Fibroblast of lung (primary cell): ENCODE data around the gene GPR176. TPM values are rescaled to one million over a fixed set of nuclear protein-coding genes. Genes with fewer than 3 reads are reported as not detected.

ENCODE experiments used
- DNase-seq, 2 donors: peaks; one replicate each; pipeline versions ENCODE4 v3.0.0 to v3.0.0-alpha.2; 2010; ENCODE audit warnings: low read depth in 2 of 2
- H2AFZ ChIP-seq: 2 replicates; pipeline ENCODE4 v1.5.1; 2012; ENCODE audit warnings: low read length, control low read depth, inconsistent platforms
- H3K27ac ChIP-seq: 2 replicates; pipeline ENCODE4 v1.5.1; 2011; ENCODE audit warnings: low read length, control low read depth; ENCODE audit not compliant: insufficient read depth
- H3K27me3 ChIP-seq: 2 replicates; pipeline ENCODE4 v1.5.1; 2011; ENCODE audit warnings: mild to moderate bottlenecking, low read length; ENCODE audit not compliant: control insufficient read depth, insufficient read depth
- H3K36me3 ChIP-seq: 2 replicates; pipeline ENCODE4 v1.5.1; 2011; ENCODE audit warnings: low read length; ENCODE audit not compliant: control insufficient read depth, insufficient read depth
- H3K4me1 ChIP-seq: 2 replicates; pipeline ENCODE4 v1.5.1; 2011; ENCODE audit warnings: low read length; ENCODE audit not compliant: control insufficient read depth, insufficient read depth; ENCODE audit errors: extremely low read depth
- H3K4me2 ChIP-seq: 2 replicates; pipeline ENCODE4 v1.5.1; 2011; ENCODE audit warnings: low read length, control low read depth; ENCODE audit not compliant: insufficient read depth; ENCODE audit errors: extremely low read depth
- H3K4me3 ChIP-seq, 4 experiments: fragments of 200-600 bp in 1 of 4; sonication (generic) in 1 of 4; replicated peaks in 1 of 4; 2 replicates each; pipeline ENCODE4 v1.5.1; 2011 to 2016; ENCODE audit warnings: low read length in 4 of 4, low read depth in 3 of 4, mild to moderate bottlenecking in 3 of 4, control low read depth in 2 of 4, inconsistent platforms in 1 of 4, mixed read lengths in 1 of 4; ENCODE audit not compliant: insufficient read depth in 1 of 4; ENCODE audit errors: control extremely low read depth in 1 of 4
- H3K79me2 ChIP-seq: 2 replicates; pipeline ENCODE4 v1.5.1; 2012; ENCODE audit warnings: mild to moderate bottlenecking, low read length, inconsistent platforms; ENCODE audit not compliant: control insufficient read depth, insufficient read depth
- H3K9ac ChIP-seq: 2 replicates; pipeline ENCODE4 v1.5.1; 2011; ENCODE audit warnings: mild to moderate bottlenecking, low read length, control low read depth; ENCODE audit not compliant: insufficient read depth
- H3K9me3 ChIP-seq: 2 replicates; pipeline ENCODE4 v1.5.1; 2012; ENCODE audit warnings: low read depth, low read length; ENCODE audit not compliant: control insufficient read depth, insufficient read depth
- H4K20me1 ChIP-seq: 2 replicates; pipeline ENCODE4 v1.5.1; 2011; ENCODE audit warnings: low read length; ENCODE audit not compliant: control insufficient read depth, insufficient read depth; ENCODE audit errors: extremely low read depth
- CTCF ChIP-seq, 2 donors: IDR thresholded peaks in 1 of 2; conservative IDR thresholded peaks in 1 of 2; 1 replicate in 1 of 2; 2 replicates in 1 of 2; pipeline ENCODE4 v1.5.1; 2011 to 2012; ENCODE audit warnings: low read length in 2 of 2, control low read depth in 1 of 2, inconsistent platforms in 1 of 2, low read depth in 1 of 2, mild to moderate bottlenecking in 1 of 2
- EZH2 ChIP-seq: IDR thresholded peaks from 2 replicates; pipeline ENCODE4 v1.5.1; 2012; ENCODE audit warnings: low read length, control low read depth, mild to moderate bottlenecking; ENCODE audit errors: missing control alignments
- polyA plus RNA-seq, 2 donors: library from polyadenylated mRNA; depleted of rRNA in 1 of 2; stranded (reverse) in 1 of 2; unstranded in 1 of 2; fragments of >200 nt; gene quantifications; 2 replicates each; pipeline ENCODE4 v1.2.1, GENCODE V29; 2011 to 2012; ENCODE audit warnings: missing spikeins in 1 of 2
- total RNA-seq: library from RNA; depleted of rRNA; stranded (reverse); fragments of >200 nt; gene quantifications from 2 replicates; pipeline ENCODE4 v1.2.1, GENCODE V29; 2014

The GPR176 gene
- total and polyA plus RNA-seq, 2 donors (not counting 1 experiment from before 2014, with no cell fraction given): 124 to 179 TPM

DNA sequence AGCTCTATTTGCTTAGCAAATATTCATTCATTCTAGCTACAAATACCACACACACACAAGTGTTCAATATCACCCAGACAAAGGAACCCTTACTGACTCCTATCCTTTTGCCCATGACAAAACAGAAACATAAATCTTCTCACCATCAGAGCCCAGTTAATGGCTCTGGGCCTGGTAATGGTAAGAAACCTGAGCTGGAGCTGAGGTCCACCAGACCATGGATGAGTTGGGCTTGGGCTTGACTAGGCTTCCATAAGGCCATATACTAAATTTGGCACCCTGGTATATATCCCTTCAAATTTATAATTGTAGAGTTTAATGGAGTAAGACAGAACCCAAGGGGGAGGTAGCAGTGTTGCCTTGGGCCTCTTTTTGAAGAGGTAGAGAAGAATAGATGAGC, 29.4 kb downstream of the GPR176 start:
- Histone ChIP-seq H3K9me3 (no peaks in the 10 kb centered on the region), H3K4me2 (no peak overlapping the region), H3K9ac (no peak overlapping the region), H3K79me2 (peaks cover 54% of the 10 kb centered on the region), H3K36me3 (peaks cover 2% of the 10 kb centered on the region), H3K4me1 (peaks cover 5% of the 10 kb centered on the region), H3K4me3 (no peak overlapping the region), H4K20me1 (no peaks in the 10 kb centered on the region), H3K27ac (no peak overlapping the region), H3K27me3 (no peaks in the 10 kb centered on the region), H2AFZ (no peak overlapping the region)
- DNase-seq: no peak
- no peak for TF ChIP-seq CTCF (conservative IDR thresholded peaks at IDR 0.05 in 1 of 2, IDR thresholded peaks at IDR 0.05 in 1 of 2; ENCODE audit: low read depth in 1 of 2, low read length in 2 of 2)

DNA sequence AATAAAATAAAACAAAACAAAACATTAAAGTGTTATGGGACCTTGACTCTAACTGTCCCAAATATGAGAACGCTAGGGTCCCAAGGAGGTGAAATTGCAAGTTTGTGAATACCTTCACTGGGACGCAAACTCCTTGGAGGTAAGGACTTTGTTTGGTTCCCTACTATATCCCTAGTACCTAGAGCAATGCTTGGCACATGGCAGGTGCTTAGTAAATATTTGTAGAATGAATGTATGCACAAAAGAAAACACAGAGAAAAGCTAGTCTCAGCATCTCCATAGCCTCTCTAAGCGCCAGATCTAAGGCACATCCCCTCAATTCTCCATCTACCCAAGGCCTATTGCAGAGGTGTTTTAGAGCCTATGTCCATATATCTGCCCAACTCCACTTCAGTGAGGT, 30.5 kb downstream of the GPR176 start:
- Histone ChIP-seq H3K27me3 (no peaks in the 10 kb centered on the region), H3K27ac (no peak overlapping the region), H3K79me2 (peaks cover 56% of the 10 kb centered on the region), H4K20me1 (no peaks in the 10 kb centered on the region), H3K9me3 (no peaks in the 10 kb centered on the region), H3K4me2 (no peak overlapping the region), H3K9ac (no peak overlapping the region), H3K4me3 (no peak overlapping the region), H2AFZ (no peak overlapping the region), H3K36me3 (peaks cover 2% of the 10 kb centered on the region), H3K4me1 (peaks cover 5% of the 10 kb centered on the region)
- TF ChIP-seq EZH2 (no peak), CTCF (conservative IDR thresholded peaks at IDR 0.05 in 1 of 2, IDR thresholded peaks at IDR 0.05 in 1 of 2; ENCODE audit: low read depth in 1 of 2, low read length in 2 of 2) (no peak)
- DNase-seq: no peak

- Histone ChIP-seq H3K27ac (no peak overlapping the region), H3K27me3 (no peaks in the 10 kb centered on the region), H3K4me3 (no peak overlapping the region), H3K79me2 (peaks cover 63% of the 10 kb centered on the region), H3K4me1 (peaks cover 5% of the 10 kb centered on the region), H3K36me3 (peaks cover 2% of the 10 kb centered on the region), H3K4me2 (no peak overlapping the region), H3K9ac (no peak overlapping the region), H3K9me3 (no peaks in the 10 kb centered on the region), H4K20me1 (no peaks in the 10 kb centered on the region), H2AFZ (no peak overlapping the region)
- no peak for TF ChIP-seq EZH2
- DNase-seq: no peak
These were observed 31.3 kb downstream of the GPR176 start for GRCh38 chr15:39888809-39889208.
